Measurements from ENCODE around the gene FGF3.

GRCh38 chr11:69799582-69799981, 19.6 kb downstream of the FGF3 start:
- TF ChIP-seq EZH2phosphoT487 (IDR thresholded peaks at IDR 0.05; ENCODE audit: insufficient read depth, low read depth) (no peak), EZH2 (IDR thresholded peaks at IDR 0.05; ENCODE audit: insufficient read depth, poor library complexity, severe bottlenecking) (no peak)

Data from GM23248 (cell line).